ENCODE data around the gene CCDC50. TPM values are rescaled to one million over a fixed set of nuclear protein-coding genes. Genes with fewer than 3 reads are reported as not detected.

CCDC50 gene
- polyA plus RNA-seq, 4 donors, result 66.0 to 74.3 (median 71.0) TPM

GRCh38 chr3:191372122-191372521 lies 42.9 kb downstream of the CCDC50 start:
- no peak for DNase-seq (ENCODE audit: low read depth in 4 of 4, low spot score in 2 of 4)

GRCh38 chr3:191373327-191373726 lies 44.1 kb downstream of the CCDC50 start:
- DNase-seq (ENCODE audit: low read depth in 4 of 4, low spot score in 2 of 4), result no peak

DNA sequence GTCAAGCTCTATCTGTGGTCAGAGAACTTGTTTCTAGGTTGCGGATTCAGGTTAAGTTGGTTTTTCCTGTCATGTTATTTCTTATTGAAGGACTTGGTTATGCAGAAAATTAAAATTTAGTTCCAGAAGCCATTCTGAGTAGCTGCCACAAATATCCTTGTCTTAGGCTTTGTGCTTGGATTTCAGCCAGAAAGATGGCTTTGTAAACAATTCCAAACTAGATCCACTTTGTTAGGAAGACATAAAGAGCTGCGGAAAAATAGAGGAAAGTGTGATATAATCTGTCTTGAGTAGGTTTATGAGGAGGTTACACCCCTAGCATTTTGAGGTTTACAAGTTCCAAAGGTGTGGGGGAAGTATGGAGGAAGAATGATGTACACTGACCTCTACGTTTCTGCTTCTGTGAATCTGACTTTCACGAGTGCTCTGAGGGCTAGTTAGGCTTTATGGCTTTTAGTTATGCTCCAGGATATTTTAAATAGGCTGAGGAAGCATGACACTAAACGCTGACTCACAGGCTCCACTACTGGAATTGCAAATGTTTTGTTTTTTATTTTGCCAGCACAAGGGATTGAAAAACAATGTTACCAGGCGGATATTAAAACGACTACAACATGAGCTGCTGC lies 47.4 kb downstream of the CCDC50 start:
- no peak for DNase-seq (ENCODE audit: low read depth in 4 of 4, low spot score in 2 of 4)

DNA sequence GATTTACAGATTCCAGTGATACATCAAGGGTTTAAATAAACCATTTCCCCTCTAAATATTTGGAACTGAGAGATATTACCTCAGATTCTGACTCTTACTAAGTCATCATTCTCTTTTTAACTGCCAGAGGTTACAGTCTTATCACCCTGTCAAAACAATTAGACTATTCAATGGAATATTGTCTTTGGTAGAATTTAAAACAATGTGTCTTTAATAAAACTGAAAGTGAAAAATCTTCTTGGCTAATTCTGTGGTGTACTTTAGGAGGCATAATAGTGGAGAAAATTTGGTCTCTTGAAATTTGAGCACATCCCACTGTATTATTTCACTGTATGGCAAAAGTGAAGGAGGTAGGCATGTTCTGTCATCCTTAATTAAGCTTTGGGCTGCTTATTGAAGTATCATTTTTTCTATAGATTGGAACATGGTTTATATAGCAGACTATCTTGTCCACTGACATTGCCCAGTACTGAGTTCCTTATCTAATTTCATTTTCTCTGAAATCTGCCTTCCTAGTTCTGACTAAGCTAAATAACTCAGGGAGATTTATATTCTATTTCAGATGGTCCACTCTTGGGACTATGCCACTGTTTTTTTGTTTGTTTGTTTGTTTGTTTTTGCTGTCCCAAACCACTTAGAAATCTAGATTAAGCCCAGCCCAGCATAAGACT lies 49.1 kb downstream of the CCDC50 start:
- no peak for DNase-seq (ENCODE audit: low read depth in 4 of 4, low spot score in 2 of 4)

- no peak for DNase-seq (ENCODE audit: low read depth in 4 of 4, low spot score in 2 of 4)
Measured at GRCh38 chr3:191379446-191379845, 50.3 kb downstream of the CCDC50 start.

DNA sequence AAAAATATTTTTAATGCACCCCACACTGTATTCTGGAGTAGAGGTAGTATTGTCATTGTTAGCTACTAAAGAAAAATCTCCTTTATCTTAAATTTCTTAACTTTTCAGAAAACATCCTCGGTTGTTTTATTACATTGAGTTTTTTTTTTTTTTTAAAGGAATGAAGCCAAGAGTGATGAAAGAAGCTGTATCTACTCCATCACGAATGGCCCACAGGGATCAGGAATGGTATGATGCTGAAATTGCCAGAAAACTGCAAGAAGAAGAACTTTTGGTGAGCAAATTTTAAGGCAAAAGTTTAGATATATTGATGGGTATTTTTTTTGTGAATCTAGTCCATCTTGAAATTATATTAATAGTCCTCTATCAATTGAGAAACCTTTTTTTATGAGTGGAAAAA lies 50.8 kb downstream of the CCDC50 start:
- no peak for DNase-seq (ENCODE audit: low read depth in 4 of 4, low spot score in 2 of 4)

GRCh38 chr3:191381303-191381702 lies 52.1 kb downstream of the CCDC50 start:
- DNase-seq (ENCODE audit: low read depth in 4 of 4, low spot score in 2 of 4), result no peak

- no peak for DNase-seq (ENCODE audit: low read depth in 4 of 4, low spot score in 2 of 4)
Measured at GRCh38 chr3:191382661-191383060, 53.5 kb downstream of the CCDC50 start.

DNA sequence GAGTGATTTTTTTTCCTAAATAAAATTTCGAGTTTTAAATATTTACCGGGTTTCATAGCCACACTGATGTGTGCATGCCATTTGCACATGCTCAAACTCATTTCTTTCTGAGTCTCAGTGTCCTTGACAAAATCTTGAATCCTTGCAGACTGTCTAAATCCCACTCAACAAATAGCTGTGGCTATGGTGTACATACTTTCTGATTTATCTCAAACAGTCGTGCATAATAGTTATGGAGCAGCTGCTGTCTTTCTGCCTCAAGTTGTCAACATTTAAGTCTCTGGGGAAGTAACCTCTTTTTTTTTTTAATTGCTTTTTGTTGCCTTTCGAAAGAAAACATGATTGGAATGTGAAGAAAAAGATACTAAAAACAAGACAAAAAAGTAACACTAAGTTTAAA lies 53.9 kb downstream of the CCDC50 start:
- DNase-seq (ENCODE audit: low read depth in 4 of 4, low spot score in 2 of 4), result no peak

DNA sequence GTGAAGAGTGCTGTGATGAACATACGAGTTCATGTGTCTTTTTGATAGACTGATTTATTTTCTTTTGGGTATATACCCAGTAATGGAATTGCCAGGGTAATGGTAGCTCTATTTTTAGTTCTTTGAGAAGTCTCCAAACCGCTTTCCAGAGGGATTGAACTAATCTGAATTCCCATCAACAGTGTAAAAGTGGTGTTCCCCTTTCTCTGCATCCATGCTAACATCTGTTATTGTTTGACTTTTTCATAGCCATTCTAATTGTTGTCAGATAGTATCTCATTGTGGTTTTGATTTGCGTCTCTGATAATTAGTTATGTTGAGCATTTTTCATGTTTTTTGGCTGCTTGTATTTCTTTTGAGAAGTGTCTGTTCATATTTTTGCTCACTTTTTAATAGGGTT lies 55.9 kb downstream of the CCDC50 start:
- no peak for DNase-seq (ENCODE audit: low read depth in 4 of 4, low spot score in 2 of 4)

DNA sequence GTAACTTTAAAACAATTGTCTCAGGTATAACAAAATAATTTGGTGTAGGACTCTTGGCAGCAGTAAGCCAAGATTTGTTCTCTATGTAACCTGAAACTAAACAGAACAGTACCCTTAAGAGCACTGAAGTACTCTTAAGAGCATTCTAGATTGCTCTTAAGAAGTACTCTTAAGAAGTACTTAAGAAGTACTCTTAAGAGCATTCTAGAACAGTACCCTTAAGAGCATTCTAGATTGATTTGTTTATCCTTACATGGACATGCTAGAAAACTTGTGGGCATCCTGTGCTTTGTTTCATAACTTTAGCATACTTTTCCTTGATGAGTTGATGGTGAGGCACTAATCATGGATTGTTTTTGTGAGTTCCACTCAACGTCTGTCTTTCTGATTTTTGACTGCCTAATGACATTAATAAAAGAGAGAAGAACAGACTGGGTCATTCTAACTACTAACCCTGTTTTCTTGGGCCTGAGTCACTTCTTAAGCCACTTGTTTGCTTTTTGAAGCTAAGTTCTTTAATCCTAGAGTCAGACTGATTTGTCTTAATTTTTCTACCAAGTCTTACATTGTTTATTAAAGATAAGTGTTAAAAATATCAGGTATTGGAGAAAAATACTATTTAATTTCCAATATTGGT lies 58.4 kb downstream of the CCDC50 start:
- no peak for DNase-seq (ENCODE audit: low read depth in 4 of 4, low spot score in 2 of 4)

- no peak for DNase-seq (ENCODE audit: low read depth in 4 of 4, low spot score in 2 of 4)
Measured at GRCh38 chr3:191388823-191389222, 59.6 kb downstream of the CCDC50 start.

DNA sequence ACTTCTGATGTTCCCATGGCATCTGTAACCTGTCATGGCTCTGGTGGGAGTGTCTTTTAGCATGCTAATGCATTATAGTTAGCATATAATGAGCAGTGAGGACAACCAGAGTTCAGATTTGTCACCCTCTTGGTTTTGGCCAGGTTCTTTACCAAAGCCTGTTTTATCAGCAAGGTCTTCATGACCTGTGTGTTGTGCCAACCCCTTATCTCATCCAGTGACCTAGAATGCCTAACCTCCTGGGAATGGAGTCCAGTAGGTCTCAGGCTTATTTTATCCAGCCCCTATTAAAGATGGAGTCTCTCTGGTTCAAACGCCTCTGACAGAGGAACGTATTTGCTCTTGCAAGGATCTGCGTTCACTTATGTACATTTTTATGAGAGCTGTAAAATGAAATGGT lies 61.4 kb downstream of the CCDC50 start:
- DNase-seq (ENCODE audit: low read depth in 4 of 4, low spot score in 2 of 4), result no peak

- no peak for DNase-seq (ENCODE audit: low read depth in 4 of 4, low spot score in 2 of 4)
Measured at GRCh38 chr3:191391861-191392808, 62.9 kb downstream of the CCDC50 start.

- no peak for DNase-seq (ENCODE audit: low read depth in 4 of 4, low spot score in 2 of 4)
Measured at GRCh38 chr3:191393146-191393545, 64.0 kb downstream of the CCDC50 start.

- DNase-seq (ENCODE audit: low read depth in 4 of 4, low spot score in 2 of 4), result no peak
Measured at GRCh38 chr3:191397771-191398170, 68.6 kb downstream of the CCDC50 start.

DNA sequence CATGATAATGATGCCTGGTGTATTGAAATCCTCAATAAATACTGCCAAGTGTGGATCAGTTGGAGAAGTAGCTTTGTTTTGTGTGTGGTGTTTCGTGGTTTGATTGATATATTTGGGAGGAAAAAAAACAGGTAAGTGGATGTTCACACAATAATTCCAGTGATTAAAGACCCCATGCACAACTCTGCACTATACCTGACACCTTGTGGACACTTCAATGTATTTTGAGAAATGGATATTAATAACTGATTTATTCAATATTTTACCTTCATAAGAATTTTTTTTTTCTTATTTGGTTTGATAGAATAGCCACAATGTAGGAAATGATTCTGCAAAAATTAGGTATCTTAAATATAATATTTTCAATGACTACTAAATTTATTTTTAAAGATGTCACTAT lies 69.4 kb downstream of the CCDC50 start:
- DNase-seq (ENCODE audit: low read depth in 4 of 4, low spot score in 2 of 4), result no peak

- no peak for DNase-seq (ENCODE audit: low read depth in 4 of 4, low spot score in 2 of 4)
Measured at GRCh38 chr3:191399918-191400317, 70.7 kb downstream of the CCDC50 start.

GRCh38 chr3:191401775-191402357 lies 72.7 kb downstream of the CCDC50 start:
- no peak for DNase-seq (ENCODE audit: low read depth in 4 of 4, low spot score in 2 of 4)

DNA sequence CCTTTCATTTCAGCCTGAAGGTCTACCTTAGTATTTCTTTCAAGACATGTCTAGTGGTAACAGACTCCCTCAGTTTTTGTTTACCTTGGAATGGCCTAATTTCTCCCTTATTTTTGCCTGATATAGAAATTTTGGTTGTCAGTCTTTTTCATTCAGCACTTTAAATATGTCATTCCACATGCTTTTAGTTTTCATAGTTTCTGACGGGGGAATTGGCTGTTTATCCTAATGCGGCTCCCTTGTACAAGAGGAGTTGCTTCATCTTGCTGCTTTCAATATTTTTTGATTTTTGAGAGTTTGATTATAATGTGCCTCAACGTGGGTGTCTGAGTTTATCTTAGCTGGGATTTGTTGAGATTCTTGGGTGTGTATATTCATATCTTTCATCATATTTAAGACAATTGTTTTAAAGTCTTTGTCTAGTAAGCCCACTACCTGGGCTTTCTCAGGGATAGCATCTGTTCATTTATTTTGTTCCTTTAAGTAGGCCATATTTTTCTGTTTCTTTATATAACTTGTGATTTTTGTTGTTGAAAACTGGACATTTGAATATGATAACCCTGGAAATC lies 80.7 kb downstream of the CCDC50 start:
- no peak for DNase-seq (ENCODE audit: low read depth in 4 of 4, low spot score in 2 of 4)
